Measurements from ENCODE around the gene ABTB2. TPM values are rescaled to one million over a fixed set of nuclear protein-coding genes. Genes with fewer than 3 reads are reported as not detected.

The ABTB2 gene
- total and polyA plus RNA-seq, 9 of the 15 experiments (the other 6 are each of a cell fraction or from before 2014, with no cell fraction given) = 0.03 to 0.18 (median 0.12) TPM; not detected in 2

DNA sequence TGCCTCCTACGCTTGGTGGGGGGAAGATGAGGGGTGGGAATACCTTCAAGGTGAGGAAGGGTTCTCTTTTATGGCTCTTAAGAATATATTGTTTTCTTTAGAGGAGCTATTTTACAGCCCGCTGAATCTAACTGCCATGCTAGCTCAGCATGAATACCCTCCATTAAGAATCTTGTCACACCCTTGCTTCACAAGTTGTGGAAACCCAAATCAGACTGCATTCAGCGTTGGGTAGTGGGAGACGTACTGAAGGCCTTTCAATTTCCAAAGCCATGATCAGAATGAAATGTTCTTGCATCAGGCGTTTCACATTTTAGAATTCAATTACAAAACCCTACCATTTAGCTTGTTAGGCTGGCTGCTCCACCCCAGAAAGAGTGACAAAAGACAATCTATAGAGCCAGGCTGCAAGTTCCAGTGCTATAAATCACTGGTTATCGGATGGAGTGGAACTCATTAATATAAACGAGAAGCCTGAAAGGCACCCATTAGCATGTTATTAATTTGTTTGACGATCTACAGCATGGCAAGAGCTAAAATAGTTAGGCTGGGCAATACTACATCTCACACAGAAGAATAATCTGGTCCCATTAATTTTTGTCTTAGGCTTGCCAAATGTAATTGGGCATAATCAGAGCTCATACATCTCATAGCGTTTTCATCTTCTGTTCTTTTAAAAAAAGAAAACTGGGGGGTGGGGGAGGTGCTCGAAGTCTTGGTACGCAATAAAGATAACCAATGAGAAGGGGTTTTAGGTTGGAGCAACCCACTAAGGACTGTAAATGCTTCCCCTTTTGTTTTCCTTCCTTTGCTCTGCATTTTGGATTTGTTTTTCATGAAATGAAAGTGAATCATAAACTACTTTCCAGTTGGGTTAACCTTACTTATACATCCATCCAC is 57.5 kb downstream of the ABTB2 start (continued):
- no peak for TF ChIP-seq GTF2A2 (tag; IDR thresholded peaks at IDR 0.05)
- no peak for TF ChIP-seq CBFB (CRISPR knock-in tag; IDR thresholded peaks at IDR 0.05)
- no peak for TF ChIP-seq BACH1 (tag; IDR thresholded peaks at IDR 0.05)

- TF ChIP-seq DIDO1 (tag; IDR thresholded peaks at IDR 0.05; ENCODE audit: low read depth) (no peak), ZNF124 (CRISPR knock-in tag; IDR thresholded peaks at IDR 0.05) (no peak), PRMT5 (CRISPR knock-in tag; IDR thresholded peaks at IDR 0.05) (no peak), ZNF347 (CRISPR knock-in tag; IDR thresholded peaks at IDR 0.05; ENCODE audit: low read depth) (no peak)
- Histone ChIP-seq H3K4me1 (replicated peaks in 1 of 2; ENCODE audit: control insufficient read depth in 2 of 2, insufficient read depth in 2 of 2, low read length in 2 of 2) (no peaks in the 10 kb centered on the region), H3K9me3 (replicated peaks; ENCODE audit: control insufficient read depth, insufficient read depth, low read depth, low read length) (no peaks in the 10 kb centered on the region), H3K36me3 (ENCODE audit: control insufficient read depth, insufficient read depth, low read length) (no peaks in the 10 kb centered on the region), H4K20me1 (replicated peaks; ENCODE audit: control insufficient read depth, insufficient read depth, low read length) (no peaks in the 10 kb centered on the region), H3K9ac (ENCODE audit: insufficient read depth in 1 of 2, low read depth in 2 of 2, low read length in 2 of 2) (no peak overlapping the region), H3K27me3 (ENCODE audit: control insufficient read depth in 2 of 2, insufficient read depth in 2 of 2, low read length in 2 of 2) (peaks cover 14 to 19% of the 10 kb centered on the region in 2 experiments; a peak in 4 of 5 replicates), H2AFZ (ENCODE audit: low read depth, low read length) (no peak overlapping the region), H3K4me2 (ENCODE audit: insufficient read depth, low read length) (no peak overlapping the region), H3K79me2 (ENCODE audit: control insufficient read depth, insufficient read depth, low read length) (no peaks in the 10 kb centered on the region), H3K27ac (ENCODE audit: extremely low read depth, low read depth, low read length) (no peak overlapping the region), H3K4me3 (no peak overlapping the region), H3K9me1 (ENCODE audit: control insufficient read depth, insufficient read depth, low read length) (no peaks in the 10 kb centered on the region)
- CTCF ChIA-PET (ENCODE audit: low intra/inter-chr PET ratio) = no interaction called here
- in situ Hi-C loops (cut with MboI) = no loop called here
- 6% methylated on average over 11 of the region's 11 CpGs for WGBS (ENCODE audit: insufficient coverage, low coverage, missing lambda C conversion rate)
- no peak for DNase-seq (ENCODE audit: extremely low read depth in 1 of 4, low spot score in 3 of 4)
- no peak for ATAC-seq
- POLR2A ChIA-PET = interaction anchor here (0.6 to 1.5 kb wide), 5 partner anchors 9 to 19 kb away, joined by 3 to 7 read pairs (median 3); no protein-coding TSS in a partner anchor
- no peak for FAIRE-seq
- intact Hi-C loops (cut with micrococcal nuclease) = no loop called here
- BruUV-seq (replicated peaks) = no TSS peak
These were observed 58.4 kb downstream of the ABTB2 start for GRCh38 chr11:34299284-34299972.

Measured in K562 (cell line).